IPS-11a (cell line): ENCODE data around the gene DNASE2B.

Experiments
- H3K4me3 ChIP-seq: one replicate; pipeline ENCODE4 v1.5.1; 2013; ENCODE audit warnings: low read depth, low read length, control low read depth

DNASE2B gene

DNA sequence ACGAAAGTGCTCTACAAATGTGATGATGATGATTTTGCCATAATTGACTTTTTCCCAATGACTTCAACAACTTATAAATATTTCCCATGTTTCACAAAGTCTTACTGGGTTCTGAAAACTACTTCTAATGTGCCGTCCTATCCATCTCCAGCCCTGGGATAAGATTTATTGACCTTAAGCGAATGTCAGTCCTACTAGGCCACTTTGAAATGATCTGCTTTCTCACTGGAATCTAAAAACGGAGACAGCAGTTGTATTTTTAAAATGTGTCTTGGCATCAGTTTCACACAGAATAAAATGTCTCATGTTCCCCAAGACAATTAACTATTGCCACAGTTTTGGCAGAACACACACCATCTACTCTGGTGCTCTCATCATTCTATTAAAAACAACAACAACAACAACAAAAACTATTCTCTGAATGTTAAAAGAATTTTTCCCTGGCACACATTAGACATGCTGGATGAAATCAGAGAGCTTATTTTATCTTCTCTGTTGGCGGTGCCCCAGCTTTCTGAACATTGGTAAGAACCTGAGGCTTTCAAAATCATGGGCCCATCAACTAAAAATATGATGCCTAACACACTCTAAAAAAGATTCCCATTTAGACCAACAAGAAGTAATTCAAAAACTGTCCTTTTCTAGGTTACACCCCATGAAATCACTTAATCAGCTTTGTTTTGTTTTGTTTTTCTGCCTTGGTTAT lies 23.1 kb upstream of the DNASE2B start:
- no peak overlapping the region for H3K4me3 ChIP-seq

DNA sequence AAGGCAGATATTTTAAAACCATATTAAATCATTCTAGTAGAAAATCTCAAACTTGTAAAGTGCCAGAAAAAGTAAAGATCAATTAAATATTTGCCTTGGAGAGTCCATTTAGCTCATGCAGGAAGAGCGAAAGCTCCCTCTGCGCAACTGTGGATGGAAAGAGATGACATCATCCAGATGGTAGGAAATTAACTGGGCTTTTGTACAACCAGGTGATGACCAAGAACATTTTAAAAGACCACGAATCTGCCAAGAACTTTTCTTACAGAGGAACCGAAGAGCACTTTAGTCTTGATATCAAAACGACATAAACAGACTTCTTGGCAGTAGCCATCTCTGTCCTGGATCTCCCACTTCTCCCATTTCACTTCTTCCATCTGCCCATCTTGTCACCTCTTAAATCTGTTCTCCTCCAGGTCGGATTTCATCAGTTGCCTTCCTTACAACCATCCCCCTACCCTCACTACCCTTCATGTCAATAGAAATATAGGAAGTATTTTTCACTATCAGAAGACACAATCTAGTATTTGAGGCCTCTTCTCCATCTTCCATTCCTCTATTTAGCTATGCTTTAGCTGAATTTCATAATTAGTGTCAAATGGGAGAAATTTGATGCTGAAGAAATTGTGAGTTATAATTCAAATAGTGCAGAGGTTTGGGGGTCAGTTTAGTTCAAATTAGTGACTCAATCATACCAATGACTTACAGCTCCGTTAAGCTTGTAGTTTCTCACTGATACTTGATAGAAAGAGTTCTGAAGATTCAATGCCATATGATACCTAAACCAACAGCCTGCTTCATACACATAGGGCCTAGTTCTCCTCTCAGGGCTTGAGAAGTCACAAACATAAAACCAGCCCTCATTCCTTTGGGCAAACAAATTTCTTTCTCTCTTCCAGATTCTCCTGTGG lies 22.0 kb upstream of the DNASE2B start:
- no peak overlapping the region for H3K4me3 ChIP-seq

DNA sequence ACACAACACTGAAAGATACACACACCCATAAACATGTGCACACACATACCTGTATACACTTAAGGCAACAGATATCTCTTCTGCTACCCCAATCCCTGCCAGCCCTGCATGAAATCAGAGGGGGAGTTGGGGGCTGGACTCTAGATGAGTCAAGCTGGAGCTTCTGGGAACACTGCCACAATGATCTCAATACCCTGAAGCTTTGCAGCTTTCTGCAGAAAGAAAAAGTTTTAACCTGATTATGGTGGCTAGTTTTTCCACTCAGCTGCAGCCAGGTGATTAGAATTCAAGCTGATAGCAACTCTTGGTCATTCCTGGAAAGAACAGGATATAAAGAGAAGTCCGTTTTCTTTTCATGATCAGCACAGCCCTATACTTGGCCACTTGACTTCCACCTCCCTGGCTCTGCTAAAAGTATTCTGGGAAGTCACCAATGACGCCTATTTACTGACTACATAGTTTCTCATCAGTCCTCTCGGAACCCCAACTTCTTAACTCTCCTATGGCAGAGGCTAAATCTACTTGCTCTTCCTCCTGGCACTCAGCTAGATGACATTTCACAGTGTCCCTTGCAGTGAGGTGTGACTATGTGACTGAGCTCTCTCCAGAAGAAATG lies 20.7 kb upstream of the DNASE2B start:
- H3K4me3 ChIP-seq = no peak overlapping the region

DNA sequence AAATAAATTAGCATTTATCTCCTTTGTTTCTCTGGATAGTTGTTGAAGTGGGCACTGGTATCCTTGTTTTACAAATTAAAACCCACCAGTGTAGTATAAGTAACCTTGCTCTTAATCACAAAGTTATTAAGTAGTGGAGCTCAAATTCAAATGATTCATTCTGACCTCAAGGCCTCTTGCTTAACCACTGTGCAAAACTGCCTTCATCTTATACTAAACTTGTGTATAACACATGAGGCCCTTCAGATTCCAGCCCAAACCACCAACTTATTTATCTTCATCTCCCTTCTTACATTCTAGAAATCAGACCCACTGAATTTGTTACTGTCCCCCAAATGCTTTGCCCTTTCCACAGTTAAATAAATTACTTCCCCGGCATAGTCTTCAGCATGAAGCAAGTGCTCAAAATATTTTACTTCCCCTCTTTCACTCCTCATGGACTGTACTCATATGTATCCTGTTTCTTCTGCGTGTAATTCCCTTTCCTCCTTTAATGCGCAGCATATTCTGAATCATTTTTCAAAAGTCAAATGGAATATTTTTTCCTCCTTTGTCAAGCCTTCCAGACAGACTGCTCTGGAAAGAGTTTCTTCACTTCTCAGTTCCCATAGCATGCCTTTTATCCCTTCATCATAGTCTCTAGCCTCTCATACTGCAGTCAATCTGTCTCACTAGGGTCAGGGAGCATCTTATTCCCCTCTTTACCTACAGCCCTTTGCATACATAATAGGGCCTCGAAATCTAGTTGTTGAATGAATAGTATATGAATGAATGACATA lies 19.0 kb upstream of the DNASE2B start:
- H3K4me3 ChIP-seq = no peak overlapping the region

DNA sequence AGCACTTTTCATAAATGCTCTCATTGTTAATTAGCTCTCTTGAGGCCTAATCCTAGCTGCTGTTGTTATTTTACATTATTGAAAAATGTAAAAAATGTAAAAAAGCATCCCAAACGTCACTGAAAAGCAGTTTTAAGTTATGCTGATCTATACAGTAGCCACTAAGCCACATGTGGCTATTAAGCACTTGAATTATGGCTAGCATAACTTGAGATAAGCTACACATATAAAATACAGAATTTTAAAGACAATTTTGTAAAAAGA lies 18.4 kb upstream of the DNASE2B start:
- H3K4me3 ChIP-seq = no peak overlapping the region

DNA sequence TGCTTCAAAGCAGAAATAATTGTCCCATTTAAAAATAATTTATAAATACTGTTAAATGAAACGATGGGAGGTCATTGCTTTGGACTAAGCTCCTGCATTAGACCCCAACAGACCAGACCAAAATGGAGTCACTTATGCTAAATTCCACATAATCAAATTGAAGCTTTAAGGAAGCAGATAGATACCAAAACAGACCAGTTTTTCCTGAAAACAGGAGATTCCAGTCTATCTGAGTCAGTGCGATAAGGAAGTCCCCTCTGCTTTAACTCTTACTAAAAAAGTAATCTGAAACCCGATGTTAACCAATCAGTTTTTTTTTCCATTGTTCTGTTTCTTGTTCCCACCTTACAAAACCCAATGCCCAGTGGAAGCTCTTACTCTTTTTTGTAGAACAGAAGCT lies 16.2 kb upstream of the DNASE2B start:
- H3K4me3 ChIP-seq = no peak overlapping the region

DNA sequence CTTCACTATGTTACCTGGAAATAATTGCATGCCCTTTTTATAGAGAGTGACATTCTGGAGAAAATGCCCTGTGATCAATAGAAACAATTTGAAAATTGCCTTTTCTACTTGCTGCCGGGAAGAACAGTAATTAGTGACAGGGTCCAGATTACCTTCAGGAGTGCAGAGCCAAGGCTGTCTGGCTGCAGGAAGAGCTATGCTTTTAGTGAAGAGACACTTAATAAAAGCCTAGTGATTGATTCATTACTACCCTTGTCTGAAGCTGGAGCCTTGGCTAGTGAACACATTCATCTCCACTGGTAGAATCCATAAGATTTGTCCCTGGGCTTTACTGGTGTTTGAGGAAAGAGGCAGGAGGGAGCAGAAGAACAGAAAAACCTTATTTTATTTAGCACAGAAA lies 12.9 kb upstream of the DNASE2B start:
- H3K4me3 ChIP-seq = no peak overlapping the region

DNA sequence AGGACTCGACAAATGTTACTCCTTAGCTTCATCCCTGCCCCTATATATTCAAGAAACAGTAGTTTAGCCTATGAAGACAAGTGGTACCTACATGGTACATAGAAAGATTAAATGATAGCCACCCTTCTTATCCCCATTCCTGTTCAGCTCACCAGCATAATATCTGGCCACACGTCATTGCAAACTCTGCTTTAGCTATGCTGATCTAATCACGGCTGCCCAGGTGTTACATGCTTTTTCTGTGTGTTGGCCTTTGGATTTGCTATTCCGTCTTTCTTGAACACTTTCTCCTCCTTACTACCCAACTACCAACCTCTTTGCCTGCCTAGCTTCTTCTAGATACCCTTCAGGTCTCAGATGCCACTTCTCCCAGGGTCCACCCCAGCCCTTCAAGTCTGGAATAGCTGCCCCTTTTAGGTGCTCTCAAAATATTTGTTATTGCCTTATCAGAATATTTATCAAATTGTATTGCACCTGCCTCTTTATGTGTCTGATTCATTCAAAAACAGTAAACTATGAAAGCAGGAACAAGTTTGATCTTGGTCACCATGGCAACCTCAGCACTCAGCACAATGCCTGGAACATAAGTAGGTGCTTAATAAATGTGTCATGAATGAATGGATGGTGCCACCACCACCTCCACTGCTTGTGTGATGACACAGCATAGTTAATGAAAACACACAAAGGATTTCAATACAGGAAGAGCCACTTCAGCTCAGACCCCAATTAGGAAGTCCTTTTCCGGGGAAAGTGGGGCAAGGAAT lies 11.4 kb upstream of the DNASE2B start:
- H3K4me3 ChIP-seq = no peak overlapping the region

DNA sequence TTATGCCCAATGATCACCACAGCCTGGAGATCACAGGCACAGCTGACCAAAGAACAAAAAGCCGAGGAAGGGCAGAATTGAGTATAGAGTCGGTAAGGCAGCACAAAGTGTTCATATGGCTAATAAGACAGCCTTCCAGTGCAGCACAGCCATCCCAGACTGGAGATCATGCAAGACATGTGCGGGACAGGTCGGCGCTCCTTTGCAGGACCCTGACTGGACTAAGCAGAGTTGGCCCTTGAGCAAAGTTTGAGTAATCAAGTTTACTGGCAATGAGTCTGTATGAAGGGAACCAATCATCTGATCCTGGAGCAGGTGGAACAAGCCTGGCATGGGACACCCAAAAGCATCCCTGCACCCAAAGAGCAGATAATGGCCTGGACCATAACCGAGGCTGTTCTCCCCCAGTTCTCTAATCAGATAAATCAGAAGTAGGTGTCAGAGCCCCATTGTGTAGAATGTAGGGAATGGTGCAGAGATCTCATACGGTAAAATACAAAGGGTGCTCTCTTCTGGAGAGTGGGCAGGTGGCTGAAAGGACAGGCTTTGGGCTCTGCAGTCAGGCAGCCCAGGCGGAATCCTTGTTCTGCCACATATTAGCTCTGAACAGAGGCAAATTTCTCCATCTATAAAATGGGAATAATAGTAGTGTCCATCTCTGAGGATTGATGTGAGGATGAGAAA lies 10.7 kb upstream of the DNASE2B start:
- no peak overlapping the region for H3K4me3 ChIP-seq

DNA sequence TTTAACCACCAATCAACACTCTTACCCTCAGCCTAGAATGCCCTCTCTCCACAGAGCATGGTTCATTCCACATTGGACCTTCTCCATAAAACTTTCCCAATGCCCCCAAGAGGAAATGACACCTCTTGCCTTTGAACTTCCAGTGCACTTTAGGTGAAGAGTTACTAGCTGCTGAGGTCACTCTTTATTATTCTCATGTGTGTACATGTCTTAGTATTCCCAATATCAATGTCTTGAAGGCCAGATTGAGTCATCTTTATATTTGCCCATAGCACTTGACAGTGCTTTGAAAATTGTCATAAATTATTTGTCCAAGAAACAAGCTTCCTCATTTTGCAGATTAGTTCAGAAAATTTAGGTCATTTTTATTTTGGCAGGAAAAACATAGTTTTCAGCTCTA lies 8.1 kb upstream of the DNASE2B start:
- no peak overlapping the region for H3K4me3 ChIP-seq

DNA sequence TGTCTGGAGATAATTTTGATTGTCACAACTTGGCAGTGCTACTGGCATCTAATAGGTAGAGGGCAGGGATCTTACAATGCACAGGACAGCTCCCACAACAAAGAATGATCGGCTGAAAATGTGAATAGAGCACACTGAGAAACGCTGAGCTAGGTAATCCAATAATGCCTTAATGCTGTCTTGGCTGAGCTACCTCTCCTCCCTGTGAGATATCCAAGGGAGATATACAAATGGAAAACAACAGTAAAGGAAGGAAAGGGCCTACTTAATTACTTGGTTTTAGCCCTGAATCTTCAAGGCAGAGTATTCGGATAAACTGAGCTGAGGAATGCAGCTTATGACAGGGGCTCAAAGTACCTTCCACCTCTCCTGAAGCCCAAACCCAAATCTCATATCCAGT lies 2.9 kb downstream of the DNASE2B start:
- no peak overlapping the region for H3K4me3 ChIP-seq

DNA sequence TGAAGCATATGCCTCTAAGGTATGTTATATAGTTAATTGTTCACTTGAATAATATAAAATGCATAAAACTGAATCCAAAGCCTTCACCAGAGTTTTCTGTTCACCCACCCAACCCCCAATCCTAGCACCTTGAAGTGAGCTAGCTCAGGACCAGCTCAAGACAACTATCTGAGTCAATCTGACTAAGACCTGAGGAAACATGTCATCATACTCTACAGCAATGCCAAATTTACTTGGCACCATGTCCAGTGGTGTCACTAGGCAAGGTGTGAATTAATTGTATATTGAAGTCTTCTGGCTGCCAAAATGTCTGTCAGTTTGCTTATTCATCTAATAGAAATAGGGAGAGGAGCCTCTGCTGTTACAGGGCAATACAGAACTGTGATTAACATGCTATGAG lies 3.8 kb downstream of the DNASE2B start:
- no peak overlapping the region for H3K4me3 ChIP-seq

DNA sequence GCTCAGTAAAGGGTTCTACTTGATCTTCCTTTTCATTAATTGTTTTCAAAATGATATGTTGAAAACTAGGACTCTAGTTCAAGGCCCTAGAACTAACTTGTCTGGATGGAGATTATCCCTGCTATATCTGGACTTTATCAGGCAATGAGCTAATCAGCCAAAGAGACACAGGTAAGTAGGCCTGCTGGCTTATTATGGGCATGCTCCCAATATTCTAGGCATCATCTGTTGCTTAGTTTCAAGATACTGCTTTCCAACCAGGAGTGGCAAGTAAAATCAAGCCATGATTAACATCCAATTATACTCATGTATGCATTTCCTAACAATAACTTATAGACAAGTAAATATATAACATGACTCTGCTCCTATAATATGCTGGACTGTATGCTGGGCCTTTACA lies 4.2 kb downstream of the DNASE2B start:
- no peak overlapping the region for H3K4me3 ChIP-seq

DNA sequence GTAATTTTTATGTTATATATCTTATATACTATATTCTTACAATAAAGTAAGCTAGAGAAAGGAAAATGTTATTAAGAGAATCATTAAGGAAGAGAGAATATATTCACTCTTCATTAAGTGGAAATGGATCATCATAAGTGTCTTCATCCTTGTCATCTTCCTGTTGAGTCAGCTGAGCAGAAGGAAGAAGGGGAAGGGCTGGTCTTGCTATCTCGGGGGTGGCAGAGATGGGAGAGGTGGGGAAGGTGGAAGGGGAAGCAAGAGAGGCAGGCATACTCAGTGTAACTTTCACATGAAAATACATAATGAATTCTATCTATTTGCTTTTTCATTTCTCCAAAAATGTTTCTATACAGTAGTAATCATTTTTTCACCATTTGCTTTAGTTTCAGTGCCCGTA lies 5.1 kb downstream of the DNASE2B start:
- H3K4me3 ChIP-seq = no peak overlapping the region

DNA sequence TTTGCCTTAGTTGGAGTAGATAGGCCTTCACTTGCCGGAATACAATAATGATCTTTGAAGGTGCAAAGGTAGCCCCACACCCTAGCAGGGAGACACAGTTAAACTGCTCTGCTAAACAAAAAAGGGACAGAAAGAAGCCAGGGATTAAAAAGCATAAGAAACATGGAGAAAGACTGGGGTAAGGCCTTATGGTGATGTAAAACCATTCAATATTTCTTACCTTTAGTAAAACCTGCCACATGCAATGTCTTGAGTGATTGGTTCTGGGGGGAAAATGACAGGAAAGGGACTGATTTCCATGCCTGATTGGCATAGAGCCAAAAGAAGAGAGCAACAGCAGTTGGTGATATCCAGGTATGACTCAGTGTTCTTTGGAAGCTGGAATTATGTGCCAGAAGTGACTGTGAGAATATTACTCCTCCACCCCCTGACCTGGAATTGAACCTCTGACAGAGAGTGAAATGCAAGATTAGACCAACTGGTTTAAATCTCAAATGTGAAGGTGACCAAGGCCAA lies 8.1 kb downstream of the DNASE2B start:
- H3K4me3 ChIP-seq = no peak overlapping the region

DNA sequence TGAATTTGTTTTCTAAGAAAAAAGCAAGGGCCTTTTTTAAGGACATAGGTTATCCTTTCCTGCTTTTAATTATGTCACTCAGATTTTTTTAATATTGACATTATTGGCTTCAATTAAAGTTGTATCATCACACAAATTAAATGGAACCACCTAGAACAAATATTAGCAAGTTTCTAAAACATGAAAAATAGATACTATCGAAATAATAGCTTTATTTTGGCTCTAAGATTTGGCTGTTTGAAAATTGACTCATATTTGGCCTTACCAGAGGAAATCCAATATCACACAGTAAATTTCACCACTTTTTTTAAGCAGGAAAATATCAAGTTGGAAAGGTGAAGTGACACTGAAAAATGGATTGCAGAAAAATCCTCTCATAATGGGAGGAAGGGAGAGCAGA lies 9.2 kb downstream of the DNASE2B start:
- no peak overlapping the region for H3K4me3 ChIP-seq

DNA sequence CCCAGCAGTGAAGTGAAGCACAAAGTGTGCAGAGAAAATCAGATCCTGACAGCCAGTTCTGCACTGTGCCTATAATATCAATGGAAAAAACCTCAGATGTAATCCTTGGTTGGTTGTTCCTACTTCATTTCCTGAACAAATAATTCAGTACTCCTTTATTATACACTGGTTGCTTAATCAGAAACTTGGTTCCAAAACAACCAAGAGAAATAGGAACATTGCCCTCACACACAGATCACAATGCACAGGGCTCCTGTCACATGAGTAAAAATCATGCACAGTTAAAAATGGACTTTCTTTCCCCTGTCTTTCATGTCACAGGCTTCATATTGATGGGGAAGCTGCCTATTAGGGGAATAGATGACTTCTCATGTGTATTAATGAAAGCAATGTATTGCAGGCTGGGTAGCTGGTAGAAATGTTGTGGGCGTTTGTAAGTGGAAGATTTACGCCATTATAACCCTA lies 9.7 kb downstream of the DNASE2B start:
- H3K4me3 ChIP-seq = no peak overlapping the region

DNA sequence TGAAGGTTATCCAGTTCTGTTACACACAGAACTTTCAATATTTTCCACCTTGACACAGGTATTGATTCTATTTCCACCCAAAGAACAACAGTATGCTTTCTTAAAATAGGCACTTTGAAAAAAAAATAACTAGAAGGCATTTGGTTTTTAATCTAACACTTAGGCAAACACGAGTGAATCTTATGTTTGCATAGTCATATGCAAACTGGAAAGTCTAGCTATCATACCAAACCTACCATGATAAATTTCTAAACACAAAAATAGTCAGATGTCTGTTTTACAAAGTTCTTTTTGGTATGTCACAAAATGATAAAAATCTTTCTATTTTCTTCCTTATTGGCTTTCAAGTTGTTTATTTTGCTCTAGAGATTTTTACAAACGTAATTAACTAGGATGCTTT lies 11.6 kb downstream of the DNASE2B start:
- no peak overlapping the region for H3K4me3 ChIP-seq

DNA sequence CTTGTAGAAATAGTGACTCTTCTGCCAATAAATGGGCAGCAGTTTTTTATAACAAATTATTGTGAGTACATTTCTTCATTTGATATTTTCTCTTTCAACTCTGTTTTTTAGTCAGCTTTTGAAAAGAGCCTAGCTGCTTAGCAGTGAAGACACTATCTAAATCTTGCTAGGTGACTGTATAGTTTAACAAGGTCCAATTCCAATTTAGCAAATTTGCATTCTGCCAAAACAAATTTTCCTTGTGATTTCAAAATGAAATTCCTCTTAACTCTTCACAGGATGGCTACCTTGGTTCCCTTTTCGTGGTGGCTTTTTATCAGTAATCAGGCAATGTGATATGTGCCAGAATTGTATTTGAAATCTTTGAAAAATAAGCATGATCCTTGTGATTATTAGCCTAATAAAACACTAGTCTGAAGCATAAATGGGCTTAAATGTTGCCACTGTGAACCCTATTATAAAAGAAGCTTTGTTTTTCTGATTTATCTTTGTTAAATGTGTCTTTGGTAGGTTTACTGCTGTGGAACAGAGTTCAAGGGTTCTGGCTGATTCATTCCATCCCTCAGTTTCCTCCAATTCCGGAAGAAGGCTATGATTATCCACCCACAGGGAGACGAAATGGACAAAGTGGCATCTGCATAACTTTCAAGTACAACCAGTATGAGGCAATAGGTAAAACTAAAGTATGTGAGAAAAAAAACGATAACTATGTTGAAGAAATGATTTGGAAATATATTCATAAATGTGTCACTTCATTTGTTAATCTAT lies 12.2 kb downstream of the DNASE2B start:
- no peak overlapping the region for H3K4me3 ChIP-seq
